DOHH2 (cell line): ENCODE measurements around the gene RNASET2.
"Not testable (repeated sequence)": the region's sequence is repeated elsewhere in the genome, so short reads cannot be mapped to it uniquely, and the experiment has no call there.

Source experiments
- H3F3A ChIP-seq: fragments of 200-600 bp; sonication (generic), shearing (Covaris generic); 2 replicates; pipeline ENCODE4 v1.6.0; 2016; ENCODE audit warnings: antibody characterized with exemption, mild to moderate bottlenecking; ENCODE audit not compliant: control insufficient read depth, insufficient read depth
- H3K27ac ChIP-seq: fragments of 200-600 bp; sonication (generic); 2 replicates; pipeline ENCODE4 v1.5.1; 2014; ENCODE audit warnings: low read depth, mild to moderate bottlenecking, low read length, moderate library complexity
- H3K27me3 ChIP-seq: fragments of 200-600 bp; sonication (generic); 2 replicates; pipeline ENCODE4 v1.6.1; 2014; ENCODE audit warnings: mild to moderate bottlenecking, low read length, mixed read lengths; ENCODE audit not compliant: control insufficient read depth
- H3K36me3 ChIP-seq: fragments of 200-600 bp; sonication (generic); 2 replicates; pipeline ENCODE4 v1.6.1; 2014; ENCODE audit warnings: mild to moderate bottlenecking, low read length, moderate library complexity, mixed read lengths; ENCODE audit not compliant: control insufficient read depth
- H3K4me1 ChIP-seq: fragments of 200-600 bp; sonication (generic); 2 replicates; pipeline ENCODE4 v1.6.1; 2014; ENCODE audit warnings: mild to moderate bottlenecking, low read length, mixed read lengths; ENCODE audit not compliant: control insufficient read depth
- H3K4me2 ChIP-seq: fragments of 200-600 bp; sonication (generic); 2 replicates; pipeline ENCODE4 v1.6.0; 2014; ENCODE audit warnings: mild to moderate bottlenecking, low read length, moderate library complexity
- H3K4me3 ChIP-seq: fragments of 200-600 bp; sonication (generic); 2 replicates; pipeline ENCODE4 v1.5.1; 2014; ENCODE audit warnings: mild to moderate bottlenecking, low read length, mixed read lengths
- H3K79me2 ChIP-seq: fragments of 200-600 bp; sonication (generic); 2 replicates; pipeline ENCODE4 v1.6.1; 2014; ENCODE audit warnings: mild to moderate bottlenecking, low read length, mixed read lengths; ENCODE audit not compliant: control insufficient read depth
- H3K9me2 ChIP-seq: fragments of 200-600 bp; sonication (generic); replicated peaks from 2 replicates; pipeline ENCODE4 v1.6.1; 2014; ENCODE audit warnings: mild to moderate bottlenecking, low read length, mixed read lengths; ENCODE audit not compliant: control insufficient read depth
- H3K9me3 ChIP-seq: fragments of 200-600 bp; sonication (generic); 2 replicates; pipeline ENCODE4 v1.6.1; 2014; ENCODE audit warnings: antibody characterized with exemption, low read length, mixed read lengths; ENCODE audit not compliant: control insufficient read depth, insufficient read depth
- H4K20me1 ChIP-seq: fragments of 200-600 bp; sonication (generic); 2 replicates; pipeline ENCODE4 v1.6.0; 2014; ENCODE audit warnings: low read depth, mild to moderate bottlenecking, antibody characterized with exemption, low read length, moderate library complexity; ENCODE audit not compliant: control insufficient read depth, insufficient read depth
- EZH2phosphoT487 ChIP-seq: fragments of 200-600 bp; sonication (generic); IDR thresholded peaks from 2 replicates; pipeline ENCODE4 v1.6.1; 2017; ENCODE audit warnings: borderline replicate concordance, mild to moderate bottlenecking, antibody characterized with exemption, low read length, moderate library complexity, mixed read lengths
- TF ChIP-seq, protein P1 (sequence below): fragments of 200-600 bp; sonication (generic); IDR thresholded peaks from one replicate; pipeline ENCODE4 v1.5.1; 2014; ENCODE audit warnings: antibody characterized with exemption, mild to moderate bottlenecking, low read depth, low read length; ENCODE audit not compliant: poor library complexity, severe bottlenecking

The RNASET2 gene

DNA sequence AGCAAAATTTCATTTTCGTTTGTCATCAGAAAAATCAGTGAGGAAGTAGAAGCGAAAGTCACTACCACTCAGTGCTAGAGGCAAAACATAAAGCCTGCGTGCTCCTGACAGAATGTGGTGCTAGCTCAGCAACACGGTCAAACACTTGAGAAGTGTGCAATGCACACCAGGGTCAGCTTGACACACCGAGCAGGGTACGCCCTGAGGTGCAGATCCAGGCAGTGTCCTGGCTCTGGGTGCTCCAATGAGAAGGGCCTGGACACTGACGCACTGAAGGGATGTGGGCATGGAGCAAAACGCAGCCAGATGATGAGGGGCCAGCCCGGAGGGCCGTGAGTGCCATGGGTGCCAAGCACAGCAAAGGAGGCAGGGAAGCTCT lies 5.9 kb downstream of the RNASET2 start:
- Histone ChIP-seq H3K4me2 (peak overlapping the region; percentile 62), H3K4me3 (peak overlapping the region; percentile 37; the same call in 1 of the 2 replicates), H3F3A (peaks cover 25% of the 10 kb centered on the region), H3K9me2 (no peaks in the 10 kb centered on the region), H4K20me1 (peaks cover 13% of the 10 kb centered on the region), H3K27ac (peak overlapping the region; percentile 41), H3K36me3 (peaks cover 65% of the 10 kb centered on the region), H3K4me1 (peaks cover 60% of the 10 kb centered on the region), H3K79me2 (peaks cover 49% of the 10 kb centered on the region), H3K9me3 (no peaks in the 10 kb centered on the region), H3K27me3 (no peaks in the 10 kb centered on the region)
- TF ChIP-seq, protein P1, sequence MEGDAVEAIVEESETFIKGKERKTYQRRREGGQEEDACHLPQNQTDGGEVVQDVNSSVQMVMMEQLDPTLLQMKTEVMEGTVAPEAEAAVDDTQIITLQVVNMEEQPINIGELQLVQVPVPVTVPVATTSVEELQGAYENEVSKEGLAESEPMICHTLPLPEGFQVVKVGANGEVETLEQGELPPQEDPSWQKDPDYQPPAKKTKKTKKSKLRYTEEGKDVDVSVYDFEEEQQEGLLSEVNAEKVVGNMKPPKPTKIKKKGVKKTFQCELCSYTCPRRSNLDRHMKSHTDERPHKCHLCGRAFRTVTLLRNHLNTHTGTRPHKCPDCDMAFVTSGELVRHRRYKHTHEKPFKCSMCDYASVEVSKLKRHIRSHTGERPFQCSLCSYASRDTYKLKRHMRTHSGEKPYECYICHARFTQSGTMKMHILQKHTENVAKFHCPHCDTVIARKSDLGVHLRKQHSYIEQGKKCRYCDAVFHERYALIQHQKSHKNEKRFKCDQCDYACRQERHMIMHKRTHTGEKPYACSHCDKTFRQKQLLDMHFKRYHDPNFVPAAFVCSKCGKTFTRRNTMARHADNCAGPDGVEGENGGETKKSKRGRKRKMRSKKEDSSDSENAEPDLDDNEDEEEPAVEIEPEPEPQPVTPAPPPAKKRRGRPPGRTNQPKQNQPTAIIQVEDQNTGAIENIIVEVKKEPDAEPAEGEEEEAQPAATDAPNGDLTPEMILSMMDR: no peak
- no peak for TF ChIP-seq EZH2phosphoT487

DNA sequence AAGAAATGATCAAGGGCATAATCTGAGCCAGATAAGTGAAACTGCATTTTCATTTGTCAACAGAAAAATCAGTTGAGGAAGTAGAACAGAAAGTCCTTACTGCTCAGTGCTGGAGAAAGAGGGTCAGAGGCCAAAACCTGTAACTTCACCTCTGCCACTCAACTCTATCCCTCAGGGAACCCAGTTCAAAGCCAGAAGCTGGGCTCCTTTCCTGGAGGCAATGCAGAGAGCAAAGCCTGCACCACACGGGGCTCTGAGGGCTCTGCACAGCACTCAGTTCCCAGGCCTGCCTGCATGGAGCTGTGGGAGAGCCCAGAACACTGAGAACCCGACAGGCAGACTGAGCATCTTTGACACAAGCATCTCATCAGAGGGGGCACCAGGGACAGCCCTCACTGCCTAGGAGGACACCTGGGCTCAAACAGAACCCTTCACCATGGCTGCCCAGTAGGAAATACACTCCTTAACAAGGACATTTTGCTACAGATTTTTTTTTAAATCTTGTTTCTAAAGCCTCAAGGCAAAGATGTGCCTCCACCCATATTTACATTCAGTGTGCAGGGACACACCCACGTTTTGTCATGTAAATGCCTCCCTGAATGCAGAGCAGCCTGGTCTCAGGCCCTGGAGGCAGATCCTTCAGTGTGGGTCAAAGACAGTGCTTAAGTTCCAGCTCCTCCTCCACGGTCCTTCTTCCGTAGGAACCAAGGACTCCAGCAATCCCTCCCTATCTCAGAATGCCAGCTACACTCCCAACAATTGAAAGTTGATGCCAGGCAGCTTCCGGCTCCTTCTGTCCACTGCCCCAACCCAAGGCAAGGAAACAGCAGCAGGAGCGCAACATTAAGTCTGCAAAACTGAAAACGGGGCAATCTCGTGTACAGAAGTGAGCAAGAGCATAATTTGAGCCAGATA lies 6.6 kb downstream of the RNASET2 start:
- H3K9me3 ChIP-seq: no peaks in the 10 kb centered on the region
- H3K4me2 ChIP-seq: peak overlapping the region; percentile 62
- no peaks in the 10 kb centered on the region for H3K9me2 ChIP-seq
- peaks cover 69% of the 10 kb centered on the region for H3K36me3 ChIP-seq
- H3K4me3 ChIP-seq: no peak overlapping the region
- H3K27ac ChIP-seq: 0 out of 2 replicates have a peak overlapping the region, but pooled peaks have one; percentile 41
- H4K20me1 ChIP-seq: peaks cover 13% of the 10 kb centered on the region
- no peaks in the 10 kb centered on the region for H3K27me3 ChIP-seq
- peaks cover 54% of the 10 kb centered on the region for H3K4me1 ChIP-seq
- H3K79me2 ChIP-seq: peaks cover 46% of the 10 kb centered on the region
- TF ChIP-seq, protein P1: no peak
- no peak for TF ChIP-seq EZH2phosphoT487
- H3F3A ChIP-seq: peaks cover 24% of the 10 kb centered on the region

DNA sequence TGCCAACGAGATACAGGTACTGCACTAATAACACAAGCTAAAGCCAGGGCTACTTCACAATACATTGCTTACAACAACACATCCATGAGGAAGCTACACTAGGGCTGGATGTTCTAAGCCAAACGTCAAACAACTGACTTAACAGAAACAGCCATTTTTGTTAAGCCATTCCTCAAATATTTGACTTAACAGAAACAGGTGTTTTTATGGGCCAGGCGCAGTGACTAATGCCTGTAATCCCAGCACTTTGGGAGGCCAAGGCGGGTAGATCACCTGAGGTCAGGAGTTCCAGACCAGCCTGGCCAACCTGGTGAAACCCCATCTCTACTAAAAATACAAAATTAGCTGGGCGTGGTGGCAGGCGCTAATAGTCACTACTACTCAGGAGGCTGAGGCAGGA lies 7.6 kb downstream of the RNASET2 start:
- Histone ChIP-seq H3K36me3 (peaks cover 66% of the 10 kb centered on the region), H3K79me2 (peaks cover 35% of the 10 kb centered on the region), H4K20me1 (peaks cover 13% of the 10 kb centered on the region), H3F3A (peaks cover 14% of the 10 kb centered on the region), H3K4me1 (peaks cover 43% of the 10 kb centered on the region)
- not testable (repeated sequence) for H3K9me3 ChIP-seq, H3K4me3 ChIP-seq, H3K27ac ChIP-seq, H3K27me3 ChIP-seq, H3K4me2 ChIP-seq, H3K9me2 ChIP-seq

DNA sequence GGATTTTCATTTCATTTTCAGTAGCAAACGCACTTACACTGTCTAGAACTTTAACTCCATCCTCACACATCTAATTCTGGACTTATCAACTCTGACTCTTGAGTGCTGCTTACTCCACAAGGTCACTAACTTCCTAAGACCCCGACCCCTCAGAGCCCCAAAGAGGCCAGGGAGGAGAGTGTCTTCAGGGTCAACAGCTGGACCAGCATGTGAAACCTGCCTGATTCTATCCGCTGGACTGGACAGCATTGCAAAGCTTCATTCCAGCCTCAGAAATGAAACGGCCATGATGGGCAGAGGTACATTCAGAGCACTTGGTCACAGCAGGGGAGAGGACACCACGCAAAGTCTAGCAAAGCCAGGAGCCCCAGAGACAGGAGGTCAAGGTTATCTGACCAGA lies 9.1 kb downstream of the RNASET2 start:
- Histone ChIP-seq H3K79me2 (peaks cover 21% of the 10 kb centered on the region), H4K20me1 (peaks cover 13% of the 10 kb centered on the region), H3K36me3 (peaks cover 62% of the 10 kb centered on the region), H3F3A (peaks cover 4% of the 10 kb centered on the region), H3K4me3 (no peak overlapping the region), H3K27me3 (no peaks in the 10 kb centered on the region), H3K27ac (no peak overlapping the region), H3K9me2 (no peaks in the 10 kb centered on the region), H3K4me1 (peaks cover 28% of the 10 kb centered on the region), H3K9me3 (no peaks in the 10 kb centered on the region), H3K4me2 (no peak overlapping the region)
- TF ChIP-seq, protein P1: no peak
- no peak for TF ChIP-seq EZH2phosphoT487
